HL-60 (cell line): ENCODE results near the gene SRSF12.

Source experiments
- POLR2AphosphoS5 ChIP-seq: IDR thresholded peaks from 2 replicates; pipeline ENCODE4 v1.6.1; 2012; ENCODE audit warnings: low read depth
- TF ChIP-seq, protein P1 (sequence below): IDR thresholded peaks from one replicate; pipeline ENCODE4 v1.5.1; 2011; ENCODE audit warnings: low read length, control low read depth, inconsistent platforms; ENCODE audit not compliant: insufficient read depth

- TF ChIP-seq, protein P1, sequence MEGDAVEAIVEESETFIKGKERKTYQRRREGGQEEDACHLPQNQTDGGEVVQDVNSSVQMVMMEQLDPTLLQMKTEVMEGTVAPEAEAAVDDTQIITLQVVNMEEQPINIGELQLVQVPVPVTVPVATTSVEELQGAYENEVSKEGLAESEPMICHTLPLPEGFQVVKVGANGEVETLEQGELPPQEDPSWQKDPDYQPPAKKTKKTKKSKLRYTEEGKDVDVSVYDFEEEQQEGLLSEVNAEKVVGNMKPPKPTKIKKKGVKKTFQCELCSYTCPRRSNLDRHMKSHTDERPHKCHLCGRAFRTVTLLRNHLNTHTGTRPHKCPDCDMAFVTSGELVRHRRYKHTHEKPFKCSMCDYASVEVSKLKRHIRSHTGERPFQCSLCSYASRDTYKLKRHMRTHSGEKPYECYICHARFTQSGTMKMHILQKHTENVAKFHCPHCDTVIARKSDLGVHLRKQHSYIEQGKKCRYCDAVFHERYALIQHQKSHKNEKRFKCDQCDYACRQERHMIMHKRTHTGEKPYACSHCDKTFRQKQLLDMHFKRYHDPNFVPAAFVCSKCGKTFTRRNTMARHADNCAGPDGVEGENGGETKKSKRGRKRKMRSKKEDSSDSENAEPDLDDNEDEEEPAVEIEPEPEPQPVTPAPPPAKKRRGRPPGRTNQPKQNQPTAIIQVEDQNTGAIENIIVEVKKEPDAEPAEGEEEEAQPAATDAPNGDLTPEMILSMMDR = no peak
- no peak for TF ChIP-seq POLR2AphosphoS5
Measured at GRCh38 chr6:89154131-89154530, 36.3 kb upstream of the SRSF12 start.
